GM18520 (cell line): ENCODE results near the gene GJB5.

Experiments
- ATAC-seq: cut with Tn5 transposase; IDR thresholded peaks from one replicate; pipeline ENCODE4 v1.9.1; 2021; ENCODE audit not compliant: unreplicated experiment

The GJB5 gene

DNA sequence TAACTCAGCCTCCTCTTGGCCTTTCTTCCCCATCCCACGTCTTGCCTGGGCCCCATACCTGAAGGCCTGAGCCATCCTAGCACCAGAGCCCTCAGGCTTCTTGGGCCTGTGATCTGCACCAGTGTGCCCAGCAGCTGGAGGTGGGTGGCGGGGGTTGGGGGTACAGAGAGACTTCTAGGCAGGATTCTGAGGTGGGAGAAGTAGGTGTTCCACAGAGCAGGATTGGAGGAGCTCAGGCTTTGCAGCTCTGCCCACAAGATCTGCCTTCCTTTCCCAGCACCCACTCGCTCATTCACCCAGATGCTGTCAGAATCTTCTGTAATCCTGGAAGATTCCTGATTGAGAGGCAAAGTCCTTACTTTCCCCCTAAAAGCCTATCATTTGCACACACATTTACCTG, 10.0 kb upstream of the GJB5 start:
- no peak for ATAC-seq

DNA sequence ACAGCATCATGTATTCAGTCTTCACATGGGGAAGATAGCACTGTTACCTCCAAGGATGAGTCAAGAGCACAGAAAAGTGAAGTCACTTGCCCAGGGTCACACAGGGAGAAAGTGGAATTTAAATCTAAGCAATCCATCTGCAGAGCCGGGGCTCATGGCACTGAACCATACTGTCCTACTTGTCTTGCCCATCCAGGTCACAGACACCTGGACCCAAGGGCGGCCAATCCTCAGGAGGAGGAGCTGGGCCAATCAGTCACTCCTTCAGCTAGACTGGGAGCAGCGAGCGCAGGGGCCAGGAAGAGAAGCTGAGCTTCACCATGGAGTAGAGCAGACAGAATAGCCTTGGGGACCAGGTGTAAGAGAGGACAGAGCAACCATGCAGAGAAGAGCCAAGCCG, 9.2 kb upstream of the GJB5 start:
- no peak for ATAC-seq

DNA sequence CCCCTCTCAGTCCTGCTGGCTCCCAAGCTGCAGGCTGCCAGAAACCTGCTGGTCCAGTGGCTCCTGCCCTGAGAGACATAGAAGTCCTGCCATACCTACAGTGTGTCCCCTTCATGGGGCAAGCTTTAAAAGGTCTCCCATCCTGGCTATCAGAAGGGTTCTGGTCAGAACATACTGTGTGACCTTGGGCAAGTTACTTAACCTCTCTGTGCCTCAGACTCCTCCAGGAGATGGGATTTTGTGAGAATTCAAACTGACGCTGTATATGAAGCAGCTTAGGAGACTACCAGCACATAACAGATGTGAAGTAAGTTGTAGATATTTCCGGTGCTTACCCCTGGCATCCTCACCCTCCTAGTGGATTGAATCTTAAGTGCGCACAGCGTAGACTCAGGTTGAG, 8.7 kb upstream of the GJB5 start:
- ATAC-seq = no peak

DNA sequence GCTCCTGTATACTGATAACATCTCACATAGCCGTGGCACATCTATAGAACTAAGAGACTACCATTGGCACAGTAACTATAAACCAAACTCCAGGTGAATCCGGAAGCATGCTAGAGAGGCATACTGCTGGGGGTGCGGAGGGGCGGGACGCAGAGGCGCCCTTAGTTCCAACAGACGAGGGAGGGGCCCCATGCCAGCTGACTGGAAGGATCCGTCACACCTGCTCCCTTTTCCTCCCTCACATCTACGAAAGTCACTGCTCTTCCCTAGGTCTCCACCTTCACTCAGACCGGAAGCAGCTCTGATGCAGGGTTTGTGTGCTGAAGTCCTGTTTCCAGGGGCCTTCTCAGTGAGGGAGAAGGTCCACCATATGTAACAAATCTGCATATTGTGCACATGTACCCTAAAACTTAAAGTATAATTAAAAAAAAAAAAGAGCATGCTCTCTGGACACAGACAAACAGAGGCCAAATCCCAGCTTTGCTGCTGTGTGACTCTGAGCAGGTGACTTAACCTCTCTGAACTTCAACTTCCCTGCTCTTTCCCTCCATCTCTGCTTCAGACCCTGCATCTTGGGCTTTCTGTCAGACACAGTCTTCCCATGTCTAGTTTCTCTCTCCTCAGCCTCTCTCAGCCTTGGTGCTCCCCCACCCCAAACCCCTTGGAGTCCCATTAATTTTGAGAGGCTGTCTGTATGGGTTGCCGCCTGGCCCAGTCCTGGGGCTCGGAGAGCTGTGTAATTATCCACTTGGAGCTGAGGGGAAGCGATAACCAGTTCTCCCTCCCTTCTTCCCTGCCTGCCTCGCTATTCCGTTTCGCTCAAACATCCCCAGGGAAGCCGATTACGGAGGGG, 7.8 kb upstream of the GJB5 start:
- no peak for ATAC-seq

DNA sequence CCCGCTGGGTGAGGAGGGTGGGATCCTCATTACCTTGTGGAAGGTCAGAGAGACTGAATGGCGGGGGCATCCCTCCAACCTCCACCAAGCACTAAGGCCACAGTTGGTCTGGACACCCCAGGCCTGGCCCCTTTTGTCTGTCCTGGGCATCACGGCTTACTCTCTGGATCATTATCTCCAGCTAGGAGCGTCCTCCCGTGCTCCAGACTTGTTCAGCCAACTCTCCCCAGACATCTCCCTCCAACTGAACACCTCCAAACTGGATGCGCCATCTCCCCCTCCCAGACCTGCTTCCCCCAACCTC, 7.3 kb upstream of the GJB5 start:
- no peak for ATAC-seq

DNA sequence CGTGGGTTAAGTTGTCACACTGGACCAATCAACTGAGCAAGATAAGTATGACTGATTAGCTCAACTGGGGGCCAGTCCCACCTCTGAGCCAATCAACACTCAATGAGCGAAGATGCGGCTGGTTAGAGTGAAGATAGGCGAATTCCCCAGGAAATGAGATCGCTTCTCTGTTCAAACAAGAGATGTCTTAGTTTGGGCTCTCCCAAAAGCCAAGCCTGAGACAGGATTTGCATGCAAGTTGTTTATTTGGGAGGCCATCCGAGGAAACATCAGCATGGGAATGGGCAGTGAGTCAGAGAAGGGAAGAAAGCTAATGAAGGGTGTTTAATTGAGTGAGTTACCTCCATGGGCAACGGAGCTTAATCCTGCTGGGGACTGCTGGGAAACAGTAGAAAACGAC, 4.9 kb upstream of the GJB5 start:
- no peak for ATAC-seq

DNA sequence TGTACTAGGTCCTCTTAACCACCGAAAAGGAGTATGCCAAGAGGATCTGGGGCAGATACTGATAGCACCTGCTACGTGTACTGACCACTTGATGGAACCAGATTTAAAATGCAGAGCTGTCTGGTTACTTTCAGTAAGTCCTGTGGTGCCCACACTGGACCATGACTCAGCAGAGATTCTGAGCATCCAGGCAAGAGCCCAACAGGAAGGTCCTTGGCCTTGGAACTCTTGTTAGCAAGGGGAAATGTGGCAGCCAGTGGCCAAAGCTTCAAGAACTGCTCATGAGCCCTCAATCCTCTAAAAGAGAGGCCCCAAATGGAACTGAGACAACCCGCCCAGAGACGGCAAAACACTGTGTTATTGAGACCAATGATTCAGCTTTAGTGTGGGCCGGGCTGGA, 4.2 kb upstream of the GJB5 start:
- no peak for ATAC-seq

DNA sequence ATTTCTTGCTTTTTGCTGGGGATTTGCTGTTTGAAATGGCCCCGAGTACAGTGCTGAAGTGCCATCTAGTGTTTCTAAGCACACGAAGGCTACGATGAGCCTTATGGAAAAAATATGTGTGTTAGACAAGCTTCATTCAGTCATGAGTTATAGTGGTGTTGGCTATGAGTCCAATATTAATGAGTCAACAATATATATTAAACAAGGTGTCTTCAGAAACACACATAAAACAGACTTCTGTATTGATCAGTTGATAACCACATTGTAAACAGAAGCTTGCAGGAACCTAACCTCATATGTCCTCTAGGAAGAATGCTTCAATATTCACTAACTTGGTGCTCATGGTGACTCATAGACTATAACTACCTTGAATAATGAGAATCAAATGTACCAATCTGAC, 1.7 kb upstream of the GJB5 start:
- ATAC-seq = no peak

DNA sequence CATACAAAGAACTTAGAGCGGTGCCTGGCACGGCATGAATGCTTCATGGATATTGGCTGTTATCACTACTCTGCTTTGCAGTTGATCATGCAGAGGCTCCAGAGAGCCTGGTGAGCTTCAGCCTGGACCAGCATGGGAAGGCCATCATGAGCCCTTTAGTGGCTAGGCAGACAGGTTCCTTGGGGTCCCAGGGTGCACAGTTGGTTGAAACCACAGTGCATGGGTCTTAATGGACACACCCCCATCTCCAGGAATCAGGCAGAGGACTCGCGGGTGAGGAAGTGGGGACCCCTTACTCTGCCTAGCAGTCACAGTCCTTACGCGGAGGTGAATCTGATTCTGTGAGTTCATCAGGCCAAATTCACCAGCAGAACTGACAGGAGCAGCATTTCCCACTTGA, 1.1 kb downstream of the GJB5 start:
- ATAC-seq = no peak

DNA sequence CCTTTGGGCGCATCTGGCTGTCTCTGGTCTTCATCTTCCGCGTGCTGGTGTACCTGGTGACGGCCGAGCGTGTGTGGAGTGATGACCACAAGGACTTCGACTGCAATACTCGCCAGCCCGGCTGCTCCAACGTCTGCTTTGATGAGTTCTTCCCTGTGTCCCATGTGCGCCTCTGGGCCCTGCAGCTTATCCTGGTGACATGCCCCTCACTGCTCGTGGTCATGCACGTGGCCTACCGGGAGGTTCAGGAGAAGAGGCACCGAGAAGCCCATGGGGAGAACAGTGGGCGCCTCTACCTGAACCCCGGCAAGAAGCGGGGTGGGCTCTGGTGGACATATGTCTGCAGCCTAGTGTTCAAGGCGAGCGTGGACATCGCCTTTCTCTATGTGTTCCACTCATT, 2.5 kb downstream of the GJB5 start:
- no peak for ATAC-seq

DNA sequence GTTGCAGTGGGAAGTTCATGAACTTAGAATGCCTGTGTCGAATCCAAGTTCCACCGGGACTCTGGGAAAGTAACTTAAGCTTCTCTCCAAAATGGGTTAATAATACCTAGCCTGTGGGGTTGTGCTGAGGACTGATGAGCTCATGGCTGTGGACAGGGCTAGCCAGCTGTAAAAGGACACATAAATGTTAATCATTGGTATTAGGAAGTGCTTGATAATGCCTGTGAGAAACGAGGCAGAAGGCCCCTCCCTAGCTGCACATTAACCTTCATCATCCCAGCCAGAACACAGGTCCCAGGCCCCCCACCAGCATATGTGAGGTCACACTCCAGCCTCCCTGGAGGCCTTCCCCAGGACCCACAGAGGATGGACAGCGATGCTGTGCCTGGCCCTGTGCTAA, 3.9 kb downstream of the GJB5 start:
- no peak for ATAC-seq

DNA sequence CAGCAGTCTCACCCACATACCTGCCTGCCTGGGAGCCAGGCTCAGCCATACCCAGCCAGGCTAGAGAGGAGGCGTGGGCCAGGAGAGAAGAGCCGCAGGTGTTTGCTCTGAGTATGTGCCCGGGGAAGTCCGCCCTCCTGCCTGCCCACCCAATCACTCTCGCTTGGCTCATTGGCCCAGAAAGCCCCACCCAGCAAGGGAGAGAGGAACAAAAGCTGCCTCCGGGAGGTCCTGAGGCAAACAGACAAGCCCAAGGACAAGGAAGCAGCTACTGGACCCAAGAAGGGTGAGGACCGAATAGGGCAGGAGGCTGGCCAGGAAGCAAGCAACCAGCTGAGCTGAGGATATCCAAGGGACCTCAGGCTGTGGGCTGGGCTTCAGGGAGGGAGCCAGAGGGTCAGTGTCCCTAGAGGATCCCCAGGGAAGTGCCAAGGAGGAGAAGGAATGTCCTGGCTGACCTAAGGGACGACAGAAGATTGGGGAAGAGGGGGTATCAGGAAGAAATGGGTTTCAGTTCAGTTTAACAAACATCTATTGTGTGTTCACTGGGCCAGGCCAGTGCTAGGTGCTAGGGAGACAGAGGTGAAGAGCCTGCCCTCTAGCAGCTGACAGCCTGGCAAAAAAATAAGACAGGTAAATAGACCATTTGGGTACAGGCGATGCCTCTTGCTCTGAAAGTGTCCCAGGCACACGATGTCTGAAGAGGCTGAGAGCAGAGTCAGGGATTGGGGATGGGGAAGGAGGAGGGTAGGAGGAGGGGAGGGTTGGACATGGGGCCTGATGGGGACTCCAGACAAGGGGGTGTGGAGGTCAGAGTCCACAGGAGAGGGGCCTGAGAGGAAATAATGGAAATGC, 4.9 kb downstream of the GJB5 start, which contains the start of gene GJB4:
Gene GJB4, plus strand, starts transcription at position 238 of the 855 bp plus-strand sequence. CDS start 1,515 bp downstream, outside the sequence.
- ATAC-seq = no peak

DNA sequence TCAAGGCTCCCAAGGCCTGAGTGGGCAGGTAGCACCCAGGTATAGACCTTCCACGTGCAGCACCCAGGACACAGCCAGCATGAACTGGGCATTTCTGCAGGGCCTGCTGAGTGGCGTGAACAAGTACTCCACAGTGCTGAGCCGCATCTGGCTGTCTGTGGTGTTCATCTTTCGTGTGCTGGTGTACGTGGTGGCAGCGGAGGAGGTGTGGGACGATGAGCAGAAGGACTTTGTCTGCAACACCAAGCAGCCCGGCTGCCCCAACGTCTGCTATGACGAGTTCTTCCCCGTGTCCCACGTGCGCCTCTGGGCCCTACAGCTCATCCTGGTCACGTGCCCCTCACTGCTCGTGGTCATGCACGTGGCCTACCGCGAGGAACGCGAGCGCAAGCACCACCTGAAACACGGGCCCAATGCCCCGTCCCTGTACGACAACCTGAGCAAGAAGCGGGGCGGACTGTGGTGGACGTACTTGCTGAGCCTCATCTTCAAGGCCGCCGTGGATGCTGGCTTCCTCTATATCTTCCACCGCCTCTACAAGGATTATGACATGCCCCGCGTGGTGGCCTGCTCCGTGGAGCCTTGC, 6.4 kb downstream of the GJB5 start:
- no peak for ATAC-seq

DNA sequence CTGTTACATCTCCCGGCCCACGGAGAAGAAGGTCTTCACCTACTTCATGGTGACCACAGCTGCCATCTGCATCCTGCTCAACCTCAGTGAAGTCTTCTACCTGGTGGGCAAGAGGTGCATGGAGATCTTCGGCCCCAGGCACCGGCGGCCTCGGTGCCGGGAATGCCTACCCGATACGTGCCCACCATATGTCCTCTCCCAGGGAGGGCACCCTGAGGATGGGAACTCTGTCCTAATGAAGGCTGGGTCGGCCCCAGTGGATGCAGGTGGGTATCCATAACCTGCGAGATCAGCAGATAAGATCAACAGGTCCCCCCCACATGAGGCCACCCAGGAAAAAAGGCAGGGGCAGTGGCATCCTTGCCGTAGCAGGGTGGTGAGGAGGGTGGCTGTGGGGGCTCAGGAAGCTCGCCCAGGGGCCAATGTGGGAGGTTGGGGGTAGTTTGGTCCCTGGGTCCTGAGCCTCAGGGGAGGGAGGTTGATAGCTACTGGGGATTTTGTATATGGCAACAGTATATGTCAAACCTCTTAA, 7.0 kb downstream of the GJB5 start:
- ATAC-seq = no peak

DNA sequence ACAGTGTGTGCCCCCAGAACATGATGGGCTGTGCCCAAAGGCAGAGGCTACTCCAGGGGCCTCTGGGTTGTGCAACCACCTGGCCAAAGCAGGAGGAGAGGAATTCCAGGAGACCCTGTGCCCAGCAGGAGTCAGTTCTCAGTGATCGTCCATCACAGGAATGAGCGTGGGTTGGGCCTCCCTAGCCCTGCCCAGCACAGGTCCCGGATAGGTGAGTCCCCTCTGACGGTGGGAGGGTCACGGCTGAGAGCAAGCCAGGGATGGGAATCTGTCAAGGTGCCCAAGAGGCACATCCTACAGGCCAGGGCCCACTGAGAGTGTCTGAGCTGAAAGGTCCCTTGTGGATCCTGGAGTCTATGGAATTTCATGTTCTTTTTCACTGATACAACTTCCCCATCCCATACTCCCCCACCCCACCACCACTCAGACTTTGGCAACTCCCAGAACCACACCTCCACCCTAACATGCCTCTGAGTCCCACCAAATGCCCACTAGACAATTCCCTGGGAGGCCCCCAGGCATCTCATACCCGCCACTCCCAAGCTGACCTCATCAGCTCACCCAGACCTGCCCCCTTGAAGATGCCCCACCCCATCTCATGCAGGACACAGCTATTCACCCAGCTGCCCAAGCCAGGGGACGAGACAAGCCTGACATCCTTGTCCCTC, 7.8 kb downstream of the GJB5 start:
- ATAC-seq = no peak

DNA sequence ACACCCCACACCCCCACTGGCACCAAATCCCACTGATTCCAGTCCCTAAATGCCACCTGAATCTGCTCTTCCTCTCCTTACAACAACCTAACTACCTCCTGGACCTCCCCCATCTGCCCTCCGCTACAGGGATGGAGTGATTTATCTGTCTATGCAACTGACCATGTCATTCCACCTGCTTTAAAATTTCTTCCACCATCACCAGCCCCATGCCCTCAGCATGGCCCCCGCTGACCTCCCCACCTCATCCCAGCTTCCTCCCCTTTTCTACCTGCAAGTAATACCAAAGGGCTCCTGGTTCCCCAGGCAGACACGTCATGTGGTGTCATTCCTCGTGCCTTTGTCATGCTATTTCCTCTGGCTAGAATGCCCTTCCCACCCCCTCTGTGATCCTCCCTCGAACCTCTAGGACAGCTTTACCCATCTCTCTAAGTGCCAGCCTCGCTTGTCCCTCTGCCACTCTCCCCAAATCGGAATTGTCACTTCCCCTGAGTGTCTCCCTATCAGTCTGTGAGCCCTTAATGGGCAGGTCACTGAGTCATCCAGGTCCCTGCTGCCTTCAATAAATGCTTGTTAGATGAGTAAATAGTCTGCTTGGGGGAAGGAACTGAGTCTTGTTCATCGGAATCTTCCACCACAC, 8.4 kb downstream of the GJB5 start:
- ATAC-seq = no peak

DNA sequence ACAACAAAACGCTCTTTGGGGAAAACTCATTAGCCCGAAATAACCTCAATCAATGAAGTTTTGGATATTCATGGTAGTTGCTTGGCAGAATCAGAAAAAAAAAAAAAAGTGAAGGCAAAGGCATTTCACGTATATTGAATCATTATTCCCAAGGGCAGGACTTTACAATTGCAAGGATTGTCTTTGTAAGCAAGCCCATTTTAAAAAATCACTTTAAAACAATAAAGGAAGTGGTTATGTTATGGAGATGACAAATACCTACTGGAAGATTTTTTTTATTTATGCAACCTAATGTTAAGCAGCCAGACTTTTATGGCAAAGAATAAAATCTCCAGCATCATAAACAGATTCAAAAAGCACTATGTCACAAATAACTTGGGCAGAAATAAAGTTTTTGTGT, 14.0 kb downstream of the GJB5 start:
- no peak for ATAC-seq

DNA sequence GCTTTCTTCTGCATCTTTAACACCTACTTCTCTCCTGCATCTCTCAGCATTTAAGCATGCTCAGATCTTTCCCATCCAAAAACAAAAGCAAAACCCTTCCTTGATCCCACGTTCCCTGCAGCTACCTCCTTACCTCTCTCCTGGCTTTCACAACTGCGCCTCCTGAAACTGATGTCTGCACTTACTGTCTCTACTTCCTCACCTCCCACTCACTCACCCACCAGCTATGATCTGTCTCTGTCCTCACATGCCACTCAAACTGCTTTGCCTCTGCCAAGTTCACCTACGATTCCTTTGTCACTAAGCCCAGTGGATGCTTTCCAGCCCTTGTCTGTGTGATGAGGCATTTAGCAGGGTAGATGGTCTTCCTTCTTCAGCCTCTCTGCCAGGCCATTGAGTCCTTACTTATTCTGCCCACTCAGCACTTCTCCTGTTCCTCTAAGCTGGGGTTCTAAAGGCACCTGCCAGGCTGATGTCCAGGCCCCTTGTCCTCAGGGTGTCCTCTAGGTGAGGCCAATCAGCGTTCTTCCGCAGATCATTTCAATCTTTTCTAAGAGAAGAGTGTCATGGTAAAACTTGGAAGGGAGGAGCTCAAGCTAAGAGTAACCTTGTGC, 16.2 kb downstream of the GJB5 start:
- no peak for ATAC-seq

DNA sequence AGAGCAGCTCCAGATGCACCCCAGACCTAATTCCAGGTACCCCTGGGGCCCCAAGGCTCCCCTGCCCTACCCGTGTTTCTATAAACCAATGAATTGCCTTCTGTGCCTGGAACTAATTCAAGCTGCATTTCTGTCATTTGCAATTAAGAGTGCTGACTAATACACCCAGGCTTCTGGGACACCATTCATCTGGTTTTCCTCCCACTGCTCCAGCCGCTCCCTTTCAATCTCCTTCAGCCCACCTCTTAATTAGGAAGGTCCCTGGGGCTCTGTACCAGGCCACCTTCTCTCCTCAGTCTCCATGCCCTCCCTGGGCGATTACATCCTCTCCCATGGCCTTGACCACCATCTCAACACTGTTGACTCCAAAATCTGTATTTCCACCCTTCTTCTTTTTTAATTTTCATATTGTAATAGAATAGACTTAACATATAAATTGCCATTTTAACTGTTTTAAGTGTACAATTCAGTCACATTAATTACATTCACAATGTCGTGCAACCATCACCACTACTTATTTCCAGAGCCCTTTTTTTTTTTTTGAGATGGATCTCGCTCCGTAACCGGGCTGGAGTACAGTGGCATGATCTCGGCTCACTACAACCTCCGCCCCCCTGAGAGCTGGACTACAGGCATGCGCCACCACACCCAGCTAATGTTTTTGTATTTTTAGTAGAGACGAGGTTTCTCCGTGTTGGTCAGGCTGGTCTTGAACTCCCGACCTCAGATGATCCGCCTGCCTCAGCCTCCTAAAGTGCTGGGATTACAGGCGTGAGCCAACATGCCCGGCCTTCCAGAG, 16.9 kb downstream of the GJB5 start:
- no peak for ATAC-seq
